Activated CD8-positive, alpha-beta memory T cell treated with anti-CD3 and anti-CD28 coated beads for 1 hour (primary cell): ENCODE measurements around the gene ENOSF1.
"Not testable (repeated sequence)": the region's sequence is repeated elsewhere in the genome, so short reads cannot be mapped to it uniquely, and the experiment has no call there.

Experiments
- DNase-seq, 2 donors: peaks; one replicate each; pipeline ENCODE4 v3.0.0-alpha.2; 2020; ENCODE audit warnings: low read depth in 1 of 2; ENCODE audit errors: extremely low read depth in 1 of 2

ENOSF1 gene

DNA sequence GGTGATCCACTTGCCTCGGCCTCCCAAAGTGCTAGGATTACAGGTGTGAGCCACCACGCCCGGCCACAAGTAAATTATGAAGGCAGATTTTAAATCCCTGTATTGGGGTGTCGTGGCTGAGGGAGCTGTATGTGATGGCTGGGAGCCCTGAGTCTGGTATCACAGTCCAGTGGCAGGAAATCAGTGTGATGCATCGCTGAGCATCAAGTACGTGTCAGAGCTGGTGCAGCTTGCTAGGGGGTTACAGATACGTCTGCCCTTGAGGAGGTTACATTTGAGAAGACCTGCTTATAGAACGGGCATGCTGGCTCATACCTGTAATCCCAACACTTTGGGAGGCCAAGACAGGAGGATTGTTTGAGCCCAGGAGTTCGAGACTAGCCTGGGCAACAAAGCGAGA is 4.3 kb downstream of the ENOSF1 start:
- no peak for DNase-seq

DNA sequence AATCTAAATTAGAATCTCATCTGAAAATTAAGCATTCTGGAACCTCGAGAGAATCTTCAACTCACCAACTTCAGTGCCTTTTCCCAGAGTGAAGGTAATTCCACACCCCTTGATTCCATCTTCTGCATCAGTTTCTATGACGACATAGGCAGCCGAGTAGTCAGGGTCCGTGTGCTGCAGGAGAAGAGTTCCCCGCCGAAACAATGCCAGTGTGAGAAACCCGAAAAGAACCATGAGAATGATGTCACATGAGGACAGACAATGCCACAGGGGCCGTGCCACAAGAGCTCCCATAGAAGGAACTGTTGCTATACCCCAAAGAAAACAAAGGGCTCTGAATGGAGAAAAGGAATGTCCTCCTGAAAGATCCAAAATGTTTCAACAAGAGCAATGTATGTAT is 6.0 kb downstream of the ENOSF1 start:
- no peak for DNase-seq

DNA sequence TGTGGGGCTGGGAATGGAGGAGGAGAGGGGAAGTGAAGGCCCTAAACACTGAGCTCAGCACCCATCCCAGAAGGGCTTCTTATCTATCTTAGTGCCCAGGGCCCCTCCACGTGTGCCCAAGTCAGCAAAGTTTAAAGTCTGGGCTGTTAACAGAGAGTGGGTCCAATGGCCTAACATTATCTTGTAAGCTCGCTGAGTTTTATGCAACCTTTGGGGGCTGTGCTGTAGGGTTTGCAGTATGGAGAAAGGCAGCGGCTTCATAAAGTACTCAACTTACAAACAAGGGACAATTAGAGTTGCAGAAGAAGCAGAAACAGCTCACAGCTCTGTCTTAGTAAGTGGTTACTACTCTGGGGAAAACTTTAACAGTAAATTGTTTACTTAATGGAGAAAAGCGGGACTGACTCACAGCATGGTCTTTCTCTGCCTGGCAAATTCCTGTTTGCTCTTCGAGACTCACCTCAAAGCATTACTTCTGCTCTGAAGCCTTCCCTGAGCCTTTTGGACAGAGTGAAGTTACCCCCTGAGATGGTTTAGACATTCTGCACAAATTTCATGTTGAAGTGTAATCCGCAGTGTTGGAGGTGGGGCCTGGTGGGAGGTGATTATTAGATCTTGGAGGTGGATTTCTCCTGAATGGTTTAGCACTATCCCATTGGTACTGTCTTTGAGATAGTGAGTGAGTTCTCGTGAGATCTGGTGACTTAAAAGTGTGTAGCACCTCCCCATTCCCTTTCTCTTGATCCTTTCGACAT is 9.0 kb downstream of the ENOSF1 start:
- DNase-seq = no peak

DNA sequence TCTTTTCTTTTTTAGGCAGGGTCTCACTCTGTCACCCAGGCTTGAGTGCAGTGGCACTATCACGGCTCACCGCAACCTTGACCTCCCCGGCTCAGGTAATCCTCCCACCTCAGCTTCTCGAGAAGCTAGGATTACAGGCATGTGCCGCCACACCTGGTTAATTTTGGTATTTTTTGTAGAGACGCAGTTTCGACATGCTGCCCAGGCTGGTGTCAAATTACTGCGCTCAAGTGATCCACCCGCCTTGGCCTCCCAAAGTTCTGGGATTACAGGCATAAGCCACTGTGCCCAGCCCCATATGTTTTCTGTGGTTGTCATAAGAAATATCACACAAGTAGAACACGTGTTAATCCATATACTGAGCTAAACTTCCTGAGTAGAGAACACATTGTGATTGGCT is 14.6 kb downstream of the ENOSF1 start:
- DNase-seq = no peak

DNA sequence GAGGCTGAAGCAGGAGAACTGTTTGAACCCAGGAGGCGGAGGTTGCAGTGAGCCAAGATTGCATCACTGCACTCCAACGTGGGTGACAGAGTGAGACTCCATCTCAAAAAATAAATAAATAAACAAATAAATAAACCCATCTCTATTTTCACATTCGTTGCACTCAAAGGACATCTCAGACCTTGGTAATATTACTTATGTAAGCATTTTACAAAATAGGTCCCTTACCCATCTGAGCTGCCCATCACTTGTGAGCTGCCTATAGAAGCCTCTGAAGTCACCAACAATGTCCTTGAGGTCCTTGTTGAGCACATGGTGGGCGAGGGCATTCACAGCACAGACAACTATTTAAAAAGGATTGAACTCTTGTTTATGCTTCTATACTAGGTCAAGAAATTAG is 15.4 kb downstream of the ENOSF1 start:
- DNase-seq = no peak

DNA sequence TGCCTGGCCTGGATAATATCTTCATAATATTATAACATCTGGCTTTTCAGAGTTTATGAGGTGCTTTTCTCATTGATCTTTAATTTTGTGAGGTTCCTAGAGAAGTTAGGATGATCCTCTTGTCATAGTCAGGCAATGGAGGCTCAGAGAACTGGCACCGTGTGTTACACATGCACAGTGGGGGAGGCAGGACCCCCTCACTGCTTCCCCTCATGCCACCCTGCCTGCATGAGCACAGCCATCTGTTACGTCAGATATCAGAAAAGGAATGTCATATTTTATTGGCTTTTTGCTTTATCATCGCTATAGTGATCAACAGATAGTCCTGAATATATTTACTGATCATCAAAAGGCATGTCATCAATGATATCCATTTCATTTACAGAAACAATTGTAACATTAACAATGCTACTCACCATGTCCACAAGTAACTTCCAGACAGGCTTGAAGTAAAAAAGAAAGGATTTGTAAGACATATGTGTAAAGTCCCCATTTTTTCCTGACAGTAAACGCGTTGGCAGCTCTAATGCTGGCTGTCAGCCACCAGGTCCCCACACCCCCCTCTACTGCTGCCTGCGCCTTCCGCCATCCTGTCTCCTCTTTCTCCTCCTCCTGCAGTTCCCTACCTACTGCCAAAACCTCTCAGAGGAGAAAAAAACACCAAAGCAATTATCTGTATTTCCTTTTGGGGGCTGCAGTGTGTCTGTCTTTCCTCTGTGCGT is 18.8 kb downstream of the ENOSF1 start:
- DNase-seq = no peak

DNA sequence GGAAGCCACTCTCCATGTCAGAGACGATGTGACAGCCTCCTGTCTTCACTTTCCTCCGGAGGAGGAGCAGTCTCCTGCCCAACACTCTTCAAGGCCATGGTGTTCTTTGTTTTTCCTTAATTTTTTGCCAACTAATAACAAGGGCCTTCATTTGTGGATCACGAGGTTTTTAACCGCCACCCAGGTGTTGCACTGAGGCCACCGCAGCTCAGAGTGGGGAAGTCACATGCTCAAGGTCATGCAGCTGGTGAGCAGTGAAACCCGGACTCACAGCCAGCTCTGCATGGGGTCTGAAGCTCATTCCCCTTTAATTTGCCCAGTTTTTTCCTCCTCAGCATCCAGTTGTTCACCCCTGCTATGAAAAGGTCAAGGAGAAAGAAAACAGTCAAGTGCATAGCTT is 19.6 kb downstream of the ENOSF1 start:
- no peak for DNase-seq

DNA sequence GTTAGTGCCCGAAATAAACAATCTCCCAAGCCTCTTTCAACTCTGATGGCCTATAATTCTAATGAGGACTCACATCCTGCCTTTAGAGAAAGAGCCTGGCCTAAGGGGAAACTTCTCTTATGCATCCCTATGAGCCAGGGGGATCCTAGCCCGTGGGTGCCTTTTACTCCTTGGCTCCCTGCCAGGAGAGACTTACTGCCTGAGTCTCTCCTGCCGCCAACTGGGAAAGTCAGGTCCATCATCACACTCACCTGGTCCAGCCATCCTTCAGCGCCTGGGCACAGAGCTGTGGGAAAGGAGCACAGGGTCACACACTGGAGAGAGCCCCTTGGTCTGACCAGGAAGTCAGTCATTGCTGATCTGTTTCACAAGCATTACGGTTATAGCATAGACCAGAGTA is 24.1 kb downstream of the ENOSF1 start:
- DNase-seq = no peak

DNA sequence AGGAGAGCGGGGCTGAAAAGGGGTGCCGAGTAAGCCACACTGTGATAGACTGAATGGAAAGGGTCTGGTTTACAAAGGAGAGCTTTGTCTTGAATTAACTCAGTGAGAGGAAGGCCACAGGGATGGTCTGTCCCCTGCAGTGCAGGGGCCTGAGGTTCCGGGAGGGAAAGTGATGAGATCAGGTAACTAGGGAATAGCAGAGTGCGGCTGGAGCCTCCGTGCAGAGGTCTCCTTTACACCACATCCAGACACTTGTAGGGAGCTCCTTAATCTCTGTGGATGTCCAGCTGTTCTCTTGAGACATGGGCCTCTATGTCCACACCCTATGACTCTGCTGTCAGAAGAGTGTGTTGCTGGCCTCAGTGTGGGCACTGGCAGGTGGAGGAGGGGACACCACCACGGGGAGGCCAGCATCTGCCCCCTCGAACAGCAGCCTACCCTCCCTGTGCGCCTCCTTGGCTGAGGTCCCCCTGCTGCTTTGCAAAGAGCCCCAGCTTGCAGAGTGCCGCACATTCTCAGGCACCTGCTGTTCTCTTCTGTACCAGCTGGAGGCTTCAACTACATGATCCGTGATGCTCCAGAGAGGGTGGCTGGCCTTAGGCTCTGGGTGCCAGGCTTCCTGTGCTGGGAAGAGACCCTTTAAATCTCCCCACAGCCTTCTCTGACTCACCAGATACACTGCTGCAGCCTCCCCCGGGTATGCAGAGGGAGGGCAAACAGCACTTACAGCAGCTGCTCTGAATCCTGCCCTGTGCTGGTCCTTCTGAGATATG is 25.9 kb downstream of the ENOSF1 start:
- DNase-seq = no peak

DNA sequence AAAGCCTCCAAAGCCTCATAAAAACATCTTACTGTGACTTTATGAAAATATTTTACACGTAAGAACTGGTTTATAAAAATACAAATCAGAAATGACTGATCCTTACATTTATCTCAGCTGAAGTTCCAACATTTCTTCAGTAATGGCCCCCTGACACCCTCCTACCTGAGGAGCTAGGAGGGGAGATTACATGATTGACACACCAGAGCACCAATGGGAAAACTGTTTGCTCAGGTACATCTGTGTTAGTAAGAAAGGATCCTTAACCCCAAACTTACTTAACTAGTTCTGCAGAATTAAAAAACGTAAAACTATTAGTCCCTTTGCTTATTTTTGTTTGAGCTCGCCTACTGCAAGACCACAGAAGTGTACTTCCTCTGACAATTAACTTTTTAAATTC is 27.0 kb downstream of the ENOSF1 start:
- no peak for DNase-seq

DNA sequence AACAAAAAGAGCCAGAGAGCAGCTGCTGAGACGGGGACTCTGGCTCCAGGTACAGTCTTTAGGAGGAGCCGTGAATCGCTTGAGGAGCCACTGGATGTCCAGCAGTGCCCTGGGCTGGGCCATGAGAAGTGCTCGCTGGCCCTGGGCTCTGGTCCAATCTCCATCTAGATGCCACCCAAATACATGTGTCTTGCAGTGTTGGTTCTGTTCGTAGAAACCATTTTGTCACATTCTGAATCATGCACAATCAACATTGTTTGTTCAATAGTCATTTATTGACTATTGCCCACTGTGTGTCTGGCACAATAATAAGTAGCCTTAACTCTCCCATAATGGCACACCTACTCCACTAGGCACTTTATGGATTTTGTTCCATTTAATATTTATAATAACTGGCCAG is 28.9 kb downstream of the ENOSF1 start:
- DNase-seq = no peak

DNA sequence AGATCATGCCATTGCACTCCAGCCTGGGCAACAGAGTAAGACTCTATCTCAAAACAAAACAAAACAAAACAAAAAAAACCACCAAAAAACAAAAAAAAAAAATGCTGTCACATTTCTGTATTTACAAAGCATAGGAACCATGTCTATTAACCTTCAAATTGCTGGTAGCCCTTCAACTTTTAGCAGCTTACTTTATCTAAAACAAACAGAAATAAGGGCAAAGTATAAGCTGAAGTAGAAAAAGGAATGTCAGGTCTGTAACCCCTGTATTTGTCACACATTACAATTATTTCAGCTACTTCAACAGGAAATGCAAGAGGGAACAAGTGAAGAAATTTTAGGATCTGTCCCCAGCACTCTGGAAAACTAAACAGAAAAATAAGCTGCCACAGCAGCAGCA is 29.6 kb downstream of the ENOSF1 start:
- DNase-seq = no peak

DNA sequence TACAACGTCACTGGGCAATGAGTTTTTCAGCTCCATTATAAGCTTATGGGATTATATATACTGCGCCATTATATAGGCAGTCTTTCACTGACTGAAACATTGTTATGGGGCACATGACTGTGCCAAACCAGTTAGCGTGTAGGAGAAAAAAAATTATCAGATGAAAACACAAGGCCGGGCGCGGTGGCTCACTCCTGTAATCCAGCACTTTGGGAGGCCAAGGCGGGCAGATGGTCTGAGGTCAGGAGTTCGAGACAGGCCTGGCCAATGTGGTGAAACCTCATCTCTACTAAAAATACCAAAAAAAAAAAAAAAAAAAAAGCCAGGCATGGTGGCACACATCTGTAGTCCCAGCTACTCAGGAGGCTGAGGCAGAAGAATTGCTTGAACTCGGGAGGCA is 30.0 kb downstream of the ENOSF1 start:
- not testable (repeated sequence) for DNase-seq

DNA sequence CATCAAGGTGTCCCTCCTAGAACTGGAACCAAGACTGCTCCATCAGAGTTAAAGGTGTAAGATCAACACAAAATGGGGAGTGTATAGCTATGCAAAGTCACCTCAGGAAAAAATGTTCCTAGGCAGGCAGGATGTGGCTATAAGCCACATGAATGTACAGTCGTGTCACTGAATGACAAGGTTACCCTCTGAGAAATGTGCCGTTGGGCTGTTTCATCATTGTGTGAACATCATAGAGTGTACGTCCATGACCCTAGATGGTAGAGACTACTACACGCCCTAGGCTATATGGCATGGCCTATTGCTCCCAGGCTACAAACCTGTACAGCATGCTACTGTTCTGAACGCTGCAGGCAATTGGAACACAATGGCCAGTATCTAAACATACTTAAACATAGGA is 30.4 kb downstream of the ENOSF1 start:
- no peak for DNase-seq

DNA sequence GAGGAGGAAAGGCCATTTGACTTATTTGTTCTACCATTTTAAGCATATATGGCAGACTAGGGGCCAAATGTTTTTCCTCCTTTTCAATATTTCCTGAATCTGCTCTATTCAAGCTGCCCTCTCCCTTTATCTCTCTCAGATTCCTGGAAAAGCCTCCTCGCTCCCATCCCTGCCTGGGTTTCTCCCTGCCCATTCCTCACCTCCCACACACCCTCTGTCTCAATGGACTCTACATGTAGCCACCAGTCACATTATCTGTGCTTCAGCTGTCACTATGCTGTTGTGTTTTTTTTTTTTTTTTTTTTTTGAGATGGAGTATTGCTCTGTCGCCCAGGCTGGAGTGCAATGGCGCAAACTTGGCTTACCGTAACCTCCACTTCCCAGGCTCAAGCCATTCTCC is 32.0 kb downstream of the ENOSF1 start:
- no peak for DNase-seq

DNA sequence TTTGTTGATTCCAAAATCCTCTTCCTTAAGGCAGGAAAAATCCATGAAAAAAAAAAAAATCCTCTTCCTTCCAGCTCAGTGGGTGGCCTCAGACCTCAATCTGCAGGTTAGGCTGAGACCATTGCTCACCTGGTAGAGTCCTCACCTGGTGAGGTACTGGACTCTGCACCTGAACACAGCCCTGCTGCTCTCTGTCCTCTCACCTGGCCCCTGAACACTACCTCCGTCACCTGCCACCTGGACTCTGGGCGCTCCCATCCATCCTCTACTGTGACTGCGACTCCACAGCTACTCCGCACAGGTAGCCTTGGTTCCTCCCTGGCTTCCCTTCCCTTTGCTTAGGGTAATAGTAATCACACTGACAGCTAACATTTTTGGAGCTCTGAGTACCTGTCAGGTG is 32.9 kb downstream of the ENOSF1 start:
- no peak for DNase-seq

DNA sequence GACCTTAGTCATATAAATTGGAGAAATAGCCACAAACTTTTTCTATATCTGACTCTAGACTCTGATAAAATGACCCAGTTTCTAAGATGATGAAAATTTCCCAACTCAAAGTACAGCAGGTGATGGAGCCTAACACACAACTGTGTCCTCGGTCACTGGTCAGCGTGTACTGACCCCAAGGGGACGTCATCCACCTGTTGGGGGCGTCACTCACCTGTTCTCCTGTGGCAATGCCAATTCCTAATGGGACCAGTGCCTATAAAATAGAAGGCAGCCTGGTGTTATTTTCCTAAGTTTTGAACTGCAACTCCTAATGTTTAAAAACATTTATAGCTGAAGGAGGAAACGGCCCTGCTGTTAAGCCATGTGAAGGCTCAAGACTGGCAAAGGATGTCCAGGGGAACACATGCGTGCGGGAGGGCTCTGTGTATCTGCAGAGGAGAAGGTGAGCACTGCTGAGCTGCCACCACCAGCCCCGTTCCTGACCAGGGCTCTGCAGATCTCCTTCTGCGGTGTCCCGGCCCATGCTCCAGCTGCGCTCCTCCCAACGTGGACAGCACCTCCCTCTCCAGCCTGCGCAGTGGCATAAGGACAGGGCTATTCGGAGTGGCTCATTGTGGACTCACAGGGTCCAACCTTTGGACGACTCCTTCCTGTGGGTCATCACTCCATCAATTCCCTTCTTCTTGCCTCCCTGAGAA is 33.8 kb downstream of the ENOSF1 start:
- no peak for DNase-seq

DNA sequence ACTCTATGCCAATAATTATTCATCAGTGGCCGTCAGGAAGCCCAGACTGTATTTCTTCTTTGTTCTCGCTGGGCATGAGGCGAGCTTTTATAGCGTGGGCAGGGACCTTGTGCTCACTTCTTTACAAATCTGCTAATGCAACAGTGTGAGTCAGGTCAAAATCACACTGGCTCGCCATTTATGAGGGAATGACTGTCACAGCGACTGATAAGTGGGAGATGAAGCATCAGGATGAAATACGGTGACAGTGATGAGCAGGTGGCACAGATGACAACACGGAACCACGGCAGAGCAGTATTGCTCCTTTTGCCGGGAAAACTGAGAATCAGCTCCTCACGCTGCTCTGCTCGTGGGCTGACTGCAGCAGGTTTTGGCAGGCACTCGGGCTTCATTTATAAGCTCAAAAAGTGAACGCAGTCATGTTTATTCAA is 34.5 kb downstream of the ENOSF1 start:
- no peak for DNase-seq

DNA sequence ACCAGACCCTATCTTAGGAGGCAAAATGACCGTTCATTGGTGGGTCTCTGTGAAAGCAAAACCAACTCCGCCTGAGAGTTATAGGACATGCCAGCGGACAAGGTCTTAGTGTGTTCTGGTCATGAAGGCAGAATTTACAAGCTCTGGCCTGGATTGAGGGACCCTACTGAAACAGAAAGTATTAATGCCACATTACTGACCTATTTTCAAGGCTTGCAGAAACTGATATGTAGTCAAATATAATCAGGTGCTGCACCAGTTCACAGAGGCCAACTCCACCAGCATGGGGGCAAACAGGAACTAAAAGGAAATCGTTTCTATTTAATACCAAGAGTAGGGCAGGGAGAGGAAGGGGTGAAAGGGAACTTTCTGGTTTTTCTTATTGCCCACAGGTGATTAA is 35.3 kb downstream of the ENOSF1 start:
- no peak for DNase-seq

DNA sequence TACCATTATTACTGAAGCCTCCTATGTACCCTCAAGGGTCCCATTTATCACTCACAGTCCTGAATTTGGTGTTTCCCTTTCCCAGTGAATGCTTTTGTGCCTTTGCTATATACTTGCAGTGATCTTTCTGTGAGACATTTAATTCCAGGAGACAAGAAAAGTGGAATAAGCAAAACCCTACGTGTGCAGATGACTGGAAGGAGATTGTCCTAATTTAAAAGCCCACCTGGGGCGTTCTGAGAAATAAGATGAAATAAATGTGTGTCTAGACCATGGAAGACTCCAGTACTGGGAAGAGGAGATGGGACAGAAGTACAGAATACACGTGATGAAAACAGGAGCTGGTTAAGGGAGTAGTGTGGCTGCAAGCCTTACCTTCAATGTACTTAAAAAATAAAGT is 35.7 kb downstream of the ENOSF1 start:
- DNase-seq = no peak

DNA sequence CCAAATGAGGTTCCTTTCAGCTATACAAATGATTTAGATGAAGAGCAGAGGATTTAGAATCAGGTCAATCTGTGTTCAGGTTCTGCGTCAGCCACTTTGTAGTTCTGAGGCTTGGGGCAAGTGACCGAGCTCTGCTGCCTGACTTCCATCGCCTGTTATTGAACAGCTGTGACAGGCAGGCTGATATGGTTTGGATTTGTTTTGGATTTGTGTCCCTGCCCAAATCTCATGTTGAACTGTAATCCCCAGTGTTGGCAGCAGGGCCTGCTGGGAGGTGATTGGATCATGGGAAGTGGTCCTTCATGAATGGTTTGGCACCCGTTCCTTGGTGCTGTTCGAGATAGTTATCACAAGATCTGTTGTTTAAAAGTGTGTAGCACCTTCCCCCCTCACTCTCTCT is 36.4 kb downstream of the ENOSF1 start:
- no peak for DNase-seq
